GM12878 (cell line): ENCODE data around the gene IL37. TPM values are rescaled to one million over a fixed set of nuclear protein-coding genes. Genes with fewer than 3 reads are reported as not detected.

Source experiments
- ATAC-seq: fragments of 200-7000 bp; cut with Tn5 transposase; 3 replicates; pipeline ENCODE4 v1.9.1; 2020; ENCODE audit warnings: mild to moderate bottlenecking, moderate library complexity
- BruUV-seq: library from RNA; stranded (reverse); fragments of 400-500 nt; replicated peaks from 2 replicates; lab custom pipeline; 2021; lab: Mats Ljungman, UMichigan
- CTCF ChIA-PET: fragments of 300-600 bp; sonication (Branson Sonifier 250); formaldehyde crosslinking; extraction: SDS; loops from one replicate; lab custom pipeline; 2021; ENCODE audit warnings: inconsistent platforms; lab: Yijun Ruan, JAX
- POLR2A ChIA-PET: fragments of 350-600 bp; formaldehyde crosslinking; extraction: SDS; loops from one replicate; lab custom pipeline; 2021; ENCODE audit warnings: inconsistent platforms; lab: Charles Lee
- RAD21 ChIA-PET: fragments of 300-600 bp; sonication (Branson Sonifier 250); formaldehyde crosslinking; loops from one replicate; lab custom pipeline; 2023; ENCODE audit warnings: antibody characterized with exemption; ENCODE audit not compliant: unreplicated experiment; lab: Charles Lee
- SMC1A ChIA-PET: fragments of 300-600 bp; sonication (Branson Sonifier 250); formaldehyde crosslinking; loops from one replicate; lab custom pipeline; 2023; ENCODE audit not compliant: unreplicated experiment, uncharacterized antibody; lab: Charles Lee
- DNase-seq: peaks from one replicate; pipeline ENCODE4 v3.0.0-alpha.2; 2011; ENCODE audit warnings: low read depth, low spot score
- FAIRE-seq: peaks from 3 replicates; lab custom pipeline; 2011; peaks lifted over from hg19 to GRCh38; lab: Jason Lieb, UNC
- H2AFZ ChIP-seq: 2 replicates; pipeline ENCODE4 v1.6.0; 2011; ENCODE audit warnings: low read depth, low read length, control low read depth; ENCODE audit not compliant: control insufficient read depth
- H3K27ac ChIP-seq: 2 replicates; pipeline ENCODE4 v1.5.1; 2011; ENCODE audit warnings: control low read depth; ENCODE audit not compliant: control insufficient read depth, insufficient read depth
- H3K27me3 ChIP-seq, 2 experiments: replicated peaks in 1 of 2; 2 replicates each; pipeline versions ENCODE4 v1.6.0 to v1.6.1; 2011; ENCODE audit warnings: low read length in 1 of 2; ENCODE audit not compliant: control insufficient read depth in 2 of 2, insufficient read depth in 2 of 2
- H3K36me3 ChIP-seq, 2 experiments: 2 replicates each; pipeline ENCODE4 v1.5.1; 2011; ENCODE audit warnings: low read length in 1 of 2; ENCODE audit not compliant: control insufficient read depth in 2 of 2, insufficient read depth in 2 of 2
- H3K4me1 ChIP-seq: 2 replicates; pipeline ENCODE4 v1.6.1; 2011; ENCODE audit warnings: mild to moderate bottlenecking, low read length, moderate library complexity, mixed read lengths; ENCODE audit not compliant: control insufficient read depth, insufficient read depth
- H3K4me2 ChIP-seq: 2 replicates; pipeline ENCODE4 v1.6.0; 2011; ENCODE audit warnings: control low read depth; ENCODE audit not compliant: control insufficient read depth, insufficient read depth
- H3K4me3 ChIP-seq: fragments of 200-600 bp; sonication (generic); 2 replicates; pipeline ENCODE4 v1.5.1; 2016
- H3K79me2 ChIP-seq: 2 replicates; pipeline ENCODE4 v1.6.0; 2011; ENCODE audit warnings: low read length; ENCODE audit not compliant: control insufficient read depth, insufficient read depth
- H3K9ac ChIP-seq: 2 replicates; pipeline ENCODE4 v1.8.0; 2011; ENCODE audit warnings: low read length, control low read depth, mixed read lengths; ENCODE audit not compliant: control insufficient read depth, insufficient read depth
- H3K9me3 ChIP-seq: replicated peaks from 3 replicates; pipeline ENCODE4 v1.5.1; 2011; ENCODE audit warnings: mild to moderate bottlenecking, low read length; ENCODE audit not compliant: control insufficient read depth, insufficient read depth
- H4K20me1 ChIP-seq: 2 replicates; pipeline ENCODE4 v1.6.0; 2011; ENCODE audit not compliant: control insufficient read depth, insufficient read depth
- CBX5 ChIP-seq: sonication (generic); IDR thresholded peaks from 2 replicates; pipeline ENCODE4 v1.6.1; 2016; ENCODE audit warnings: low read depth, moderate library complexity, mild to moderate bottlenecking, inconsistent platforms
- CREM ChIP-seq: IDR thresholded peaks from 2 replicates; pipeline ENCODE4 v1.6.1; 2014; ENCODE audit warnings: antibody characterized with exemption, low read depth
- DPF2 ChIP-seq: fragments of 450-650 bp; IDR thresholded peaks from 2 replicates; pipeline ENCODE4 v1.6.1; 2017; ENCODE audit warnings: mild to moderate bottlenecking
- EED ChIP-seq: sonication (generic); IDR thresholded peaks from 2 replicates; pipeline ENCODE4 v1.6.1; 2016; ENCODE audit warnings: antibody characterized with exemption, low read depth
- MEF2A ChIP-seq: IDR thresholded peaks from 2 replicates; pipeline ENCODE4 v1.6.1; 2011; ENCODE audit warnings: low read depth, mild to moderate bottlenecking, low read length, moderate library complexity; ENCODE audit not compliant: insufficient read depth
- PRDM15 ChIP-seq: fragments of 450-650 bp; formaldehyde crosslinking; IDR thresholded peaks from 2 replicates; pipeline ENCODE4 v1.4.0; 2020; ENCODE audit warnings: mild to moderate bottlenecking, moderate library complexity
- RAD51 ChIP-seq: fragments of 450-650 bp; IDR thresholded peaks from 2 replicates; pipeline ENCODE4 v1.6.1; 2016; ENCODE audit warnings: moderate library complexity, mild to moderate bottlenecking, inconsistent platforms
- SIN3A ChIP-seq: IDR thresholded peaks from 2 replicates; pipeline ENCODE4 v1.6.1; 2012; ENCODE audit warnings: low read depth, low read length, improper control_type of control experiment
- SRF ChIP-seq, 2 experiments: IDR thresholded peaks; 2 replicates each; pipeline ENCODE4 v1.6.1; 2011; ENCODE audit warnings: low read depth in 2 of 2, low read length in 2 of 2, mild to moderate bottlenecking in 1 of 2, moderate library complexity in 1 of 2
- STAT3 ChIP-seq: IDR thresholded peaks from 2 replicates; pipeline ENCODE4 v1.6.1; 2011; ENCODE audit warnings: low read depth, low read length, improper control_type of control experiment
- TCF12 ChIP-seq: IDR thresholded peaks from 2 replicates; pipeline ENCODE4 v1.6.1; 2011; ENCODE audit warnings: low read depth, mild to moderate bottlenecking, low read length
- ZNF24 ChIP-seq: fragments of 450-650 bp; IDR thresholded peaks from 2 replicates; pipeline ENCODE4 v1.6.1; 2017; ENCODE audit warnings: antibody characterized with exemption, mild to moderate bottlenecking
- WGBS: methylation state at CpG from one replicate; pipeline ENCODE4 v1.1.6; 2016; ENCODE audit warnings: low lambda C conversion rate; ENCODE audit not compliant: insufficient replicate concordance, insufficient coverage; ENCODE audit errors: missing lambda C conversion rate; 5-methylcytosine and 5-hydroxymethylcytosine counted together
- in situ Hi-C: fragments of 300-500 bp; cut with MboI; formaldehyde crosslinking; loops from 9 replicates; pipeline ENCODE4 v1.14.3; 2018; ENCODE audit warnings: mixed read lengths
- intact Hi-C: fragments of 100-400 bp; cut with micrococcal nuclease; formaldehyde crosslinking; loops from one replicate; pipeline ENCODE4 v1.14.2; 2022; ENCODE audit not compliant: unreplicated experiment
- polyA plus RNA-seq, 11 experiments: library from polyadenylated mRNA; depleted of rRNA in 4 of 11; unstranded in 6 of 11; stranded (reverse) in 5 of 11; fragments of >200 nt; fragmentation: Nextera tagmentation in 4 of 11; fragmentation: Illumina TruSeq in 1 of 11; extraction: Ambion mirVana in 4 of 11; extraction: Trizol in 1 of 11; gene quantifications; 1 replicate in 1 of 11; 2 replicates in 10 of 11; pipeline versions ENCODE4 v1.2.1 to v1.2.3, GENCODE V29; 2011 to 2016; ENCODE audit warnings: inconsistent platforms in 2 of 11, missing spikeins in 2 of 11, low read depth in 1 of 11
- total RNA-seq, 4 experiments: library from RNA; depleted of rRNA in 3 of 4; stranded (reverse); fragments of >200 nt in 3 of 4; fragmentation: Illumina TruSeq in 1 of 4; extraction: Trizol in 1 of 4; gene quantifications; 2 replicates each; pipeline versions ENCODE4 v1.2.1 to v1.2.3, GENCODE V29; 2013 to 2021
- TF ChIP-seq, protein P1 (sequence below): fragments of 150-350 bp; IDR thresholded peaks from 2 replicates; pipeline ENCODE4 v1.6.1; 2016; ENCODE audit warnings: low read depth, low read length
- TF ChIP-seq, protein P2 (sequence below): IDR thresholded peaks from 2 replicates; pipeline ENCODE4 v1.6.1; 2012; ENCODE audit warnings: mild to moderate bottlenecking, low read depth, low read length

IL37 gene
- total and polyA plus RNA-seq, 10 of the 15 experiments (the other 5 are each of a cell fraction or from before 2014, with no cell fraction given) = 0.41 to 0.54 TPM; not detected in 8

- no peak overlapping the region for H3K4me2 ChIP-seq
- ATAC-seq = no peak
- WGBS = 86% methylated on average over 2 of the region's 2 CpGs
- ChIA-PET RAD21 (no interaction called here), SMC1A (interaction anchor here (1.1 kb wide), 1 partner anchor 8 kb away, joined by 3 read pairs; no protein-coding TSS in a partner anchor), POLR2A (interaction anchor here (0.6 to 1.3 kb wide), 3 partner anchors 8 to 154 kb away, joined by 3 read pairs; no protein-coding TSS in a partner anchor), CTCF (interaction anchor here (1.4 to 2.0 kb wide), 2 partner anchors 8 to 10 kb away, joined by 5 to 7 read pairs; no protein-coding TSS in a partner anchor)
- in situ Hi-C loops (no loop called here), intact Hi-C loops (no loop called here)
- no peaks in the 10 kb centered on the region for H3K9me3 ChIP-seq
- FAIRE-seq = no peak
- no peaks in the 10 kb centered on the region; a peak in 1 of 4 replicates for H3K27me3 ChIP-seq
- H3K4me3 ChIP-seq = no peak overlapping the region
- no peaks in the 10 kb centered on the region for H3K4me1 ChIP-seq
- H3K27ac ChIP-seq = no peak overlapping the region
- DNase-seq = no peak
- H3K36me3 ChIP-seq = no peaks in the 10 kb centered on the region
- no peaks in the 10 kb centered on the region for H3K79me2 ChIP-seq
- no peaks in the 10 kb centered on the region for H4K20me1 ChIP-seq
- no peak overlapping the region for H2AFZ ChIP-seq
- no TSS peak for BruUV-seq
- H3K9ac ChIP-seq = no peak overlapping the region
- TF ChIP-seq, protein P1, sequence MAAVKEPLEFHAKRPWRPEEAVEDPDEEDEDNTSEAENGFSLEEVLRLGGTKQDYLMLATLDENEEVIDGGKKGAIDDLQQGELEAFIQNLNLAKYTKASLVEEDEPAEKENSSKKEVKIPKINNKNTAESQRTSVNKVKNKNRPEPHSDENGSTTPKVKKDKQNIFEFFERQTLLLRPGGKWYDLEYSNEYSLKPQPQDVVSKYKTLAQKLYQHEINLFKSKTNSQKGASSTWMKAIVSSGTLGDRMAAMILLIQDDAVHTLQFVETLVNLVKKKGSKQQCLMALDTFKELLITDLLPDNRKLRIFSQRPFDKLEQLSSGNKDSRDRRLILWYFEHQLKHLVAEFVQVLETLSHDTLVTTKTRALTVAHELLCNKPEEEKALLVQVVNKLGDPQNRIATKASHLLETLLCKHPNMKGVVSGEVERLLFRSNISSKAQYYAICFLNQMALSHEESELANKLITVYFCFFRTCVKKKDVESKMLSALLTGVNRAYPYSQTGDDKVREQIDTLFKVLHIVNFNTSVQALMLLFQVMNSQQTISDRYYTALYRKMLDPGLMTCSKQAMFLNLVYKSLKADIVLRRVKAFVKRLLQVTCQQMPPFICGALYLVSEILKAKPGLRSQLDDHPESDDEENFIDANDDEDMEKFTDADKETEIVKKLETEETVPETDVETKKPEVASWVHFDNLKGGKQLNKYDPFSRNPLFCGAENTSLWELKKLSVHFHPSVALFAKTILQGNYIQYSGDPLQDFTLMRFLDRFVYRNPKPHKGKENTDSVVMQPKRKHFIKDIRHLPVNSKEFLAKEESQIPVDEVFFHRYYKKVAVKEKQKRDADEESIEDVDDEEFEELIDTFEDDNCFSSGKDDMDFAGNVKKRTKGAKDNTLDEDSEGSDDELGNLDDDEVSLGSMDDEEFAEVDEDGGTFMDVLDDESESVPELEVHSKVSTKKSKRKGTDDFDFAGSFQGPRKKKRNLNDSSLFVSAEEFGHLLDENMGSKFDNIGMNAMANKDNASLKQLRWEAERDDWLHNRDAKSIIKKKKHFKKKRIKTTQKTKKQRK = no peak
- TF ChIP-seq TCF12 = no peak
- no peak for TF ChIP-seq DPF2
- TF ChIP-seq SRF (IDR thresholded peaks at IDR 0.05; ENCODE audit: low read depth in 2 of 2, low read length in 2 of 2) = no peak
- TF ChIP-seq, protein P2, sequence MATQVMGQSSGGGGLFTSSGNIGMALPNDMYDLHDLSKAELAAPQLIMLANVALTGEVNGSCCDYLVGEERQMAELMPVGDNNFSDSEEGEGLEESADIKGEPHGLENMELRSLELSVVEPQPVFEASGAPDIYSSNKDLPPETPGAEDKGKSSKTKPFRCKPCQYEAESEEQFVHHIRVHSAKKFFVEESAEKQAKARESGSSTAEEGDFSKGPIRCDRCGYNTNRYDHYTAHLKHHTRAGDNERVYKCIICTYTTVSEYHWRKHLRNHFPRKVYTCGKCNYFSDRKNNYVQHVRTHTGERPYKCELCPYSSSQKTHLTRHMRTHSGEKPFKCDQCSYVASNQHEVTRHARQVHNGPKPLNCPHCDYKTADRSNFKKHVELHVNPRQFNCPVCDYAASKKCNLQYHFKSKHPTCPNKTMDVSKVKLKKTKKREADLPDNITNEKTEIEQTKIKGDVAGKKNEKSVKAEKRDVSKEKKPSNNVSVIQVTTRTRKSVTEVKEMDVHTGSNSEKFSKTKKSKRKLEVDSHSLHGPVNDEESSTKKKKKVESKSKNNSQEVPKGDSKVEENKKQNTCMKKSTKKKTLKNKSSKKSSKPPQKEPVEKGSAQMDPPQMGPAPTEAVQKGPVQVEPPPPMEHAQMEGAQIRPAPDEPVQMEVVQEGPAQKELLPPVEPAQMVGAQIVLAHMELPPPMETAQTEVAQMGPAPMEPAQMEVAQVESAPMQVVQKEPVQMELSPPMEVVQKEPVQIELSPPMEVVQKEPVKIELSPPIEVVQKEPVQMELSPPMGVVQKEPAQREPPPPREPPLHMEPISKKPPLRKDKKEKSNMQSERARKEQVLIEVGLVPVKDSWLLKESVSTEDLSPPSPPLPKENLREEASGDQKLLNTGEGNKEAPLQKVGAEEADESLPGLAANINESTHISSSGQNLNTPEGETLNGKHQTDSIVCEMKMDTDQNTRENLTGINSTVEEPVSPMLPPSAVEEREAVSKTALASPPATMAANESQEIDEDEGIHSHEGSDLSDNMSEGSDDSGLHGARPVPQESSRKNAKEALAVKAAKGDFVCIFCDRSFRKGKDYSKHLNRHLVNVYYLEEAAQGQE = no peak
- no peak for TF ChIP-seq RAD51
- TF ChIP-seq CBX5 = no peak
- TF ChIP-seq SIN3A = no peak
- no peak for TF ChIP-seq STAT3
- TF ChIP-seq EED = no peak
- TF ChIP-seq MEF2A = no peak
- TF ChIP-seq CREM = no peak
- no peak for TF ChIP-seq PRDM15 (CRISPR knock-in tag)
- TF ChIP-seq ZNF24 = no peak
These were observed 17.2 kb upstream of the IL37 start for GRCh38 chr2:112893752-112894151.
